HepG2 (cell line): ENCODE data around the gene IL6R. TPM values are rescaled to one million over a fixed set of nuclear protein-coding genes. Genes with fewer than 3 reads are reported as not detected.

Experiments
- ATF7-NPFF ChIP-seq: sonication (generic); formaldehyde crosslinking; IDR thresholded peaks from 2 replicates; pipeline ENCODE4 v1.8.1; 2023; ENCODE audit warnings: mild to moderate bottlenecking, low read depth, missing genetic modification reagents, moderate library complexity
- CAMTA2 ChIP-seq: sonication (generic); formaldehyde crosslinking; IDR thresholded peaks from 2 replicates; pipeline ENCODE4 v1.4.0; 2020; ENCODE audit warnings: mild to moderate bottlenecking, missing genetic modification reagents, borderline replicate concordance
- CREM ChIP-seq, 2 experiments: sonication (generic) in 1 of 2; formaldehyde crosslinking in 1 of 2; IDR thresholded peaks; 2 replicates each; pipeline versions ENCODE4 v1.4.0 to v1.6.1; 2016 to 2020; ENCODE audit warnings: antibody characterized with exemption in 1 of 2, mild to moderate bottlenecking in 1 of 2, missing genetic modification reagents in 1 of 2
- E2F2 ChIP-seq: sonication (generic); formaldehyde crosslinking; IDR thresholded peaks from 2 replicates; pipeline ENCODE4 v1.4.0; 2020; ENCODE audit warnings: missing genetic modification reagents, borderline replicate concordance
- FOXA3 ChIP-seq: IDR thresholded peaks from 2 replicates; pipeline ENCODE4 v1.6.1; 2016; ENCODE audit warnings: missing genetic modification reagents, missing compliant biosample characterization
- FOXC1 ChIP-seq: sonication (generic); formaldehyde crosslinking; IDR thresholded peaks from 2 replicates; pipeline ENCODE4 v1.8.0; 2022; ENCODE audit warnings: mild to moderate bottlenecking, missing genetic modification reagents, borderline replicate concordance
- HDAC2 ChIP-seq: sonication (generic); formaldehyde crosslinking; IDR thresholded peaks from 2 replicates; pipeline ENCODE4 v1.4.0; 2020; ENCODE audit warnings: missing genetic modification reagents
- HMGXB4 ChIP-seq, 2 experiments: sonication (generic) in 1 of 2; formaldehyde crosslinking in 1 of 2; IDR thresholded peaks; 2 replicates each; pipeline versions ENCODE4 v1.4.0 to v1.6.1; 2018 to 2020; ENCODE audit warnings: missing genetic modification reagents in 2 of 2, borderline replicate concordance in 1 of 2, low read depth in 1 of 2, mild to moderate bottlenecking in 1 of 2, missing biosample characterization in 1 of 2
- IRF9 ChIP-seq: sonication (generic); formaldehyde crosslinking; IDR thresholded peaks from 2 replicates; pipeline ENCODE4 v1.8.0; 2022; ENCODE audit warnings: missing genetic modification reagents, mild to moderate bottlenecking, borderline replicate concordance
- KDM2A ChIP-seq: sonication (generic); formaldehyde crosslinking; IDR thresholded peaks from 2 replicates; pipeline ENCODE4 v1.4.0; 2020; ENCODE audit warnings: low read depth, missing genetic modification reagents, borderline replicate concordance
- NPAS2 ChIP-seq: sonication (generic); formaldehyde crosslinking; IDR thresholded peaks from 2 replicates; pipeline ENCODE4 v1.8.0; 2022; ENCODE audit warnings: mild to moderate bottlenecking, missing genetic modification reagents, borderline replicate concordance
- NR1H2 ChIP-seq: sonication (generic); formaldehyde crosslinking; IDR thresholded peaks from 2 replicates; pipeline ENCODE4 v1.8.1; 2022; ENCODE audit warnings: low read depth, missing genetic modification reagents, borderline replicate concordance
- PHB2 ChIP-seq: fragments of 450-650 bp; IDR thresholded peaks from 2 replicates; pipeline ENCODE4 v1.6.1; 2018; ENCODE audit not compliant: partially characterized antibody
- POGK ChIP-seq: sonication (generic); formaldehyde crosslinking; conservative IDR thresholded peaks from 2 replicates; pipeline ENCODE4 v1.8.0; 2022; ENCODE audit warnings: mild to moderate bottlenecking, moderate library complexity, missing genetic modification reagents
- SIN3B ChIP-seq: fragments of 150-350 bp; IDR thresholded peaks from 2 replicates; pipeline ENCODE4 v1.6.1; 2014; ENCODE audit warnings: low read length
- SIX4 ChIP-seq: sonication (generic); formaldehyde crosslinking; IDR thresholded peaks from 2 replicates; pipeline ENCODE4 v1.4.0; 2020; ENCODE audit warnings: missing genetic modification reagents
- SP4 ChIP-seq: sonication (generic); formaldehyde crosslinking; IDR thresholded peaks from 2 replicates; pipeline ENCODE4 v1.8.1; 2023; ENCODE audit warnings: mild to moderate bottlenecking, missing genetic modification reagents
- ZNF280B ChIP-seq: sonication (generic); formaldehyde crosslinking; IDR thresholded peaks from 2 replicates; pipeline ENCODE4 v1.5.0; 2020; ENCODE audit warnings: missing genetic modification reagents, mild to moderate bottlenecking, borderline replicate concordance
- ZNF354B ChIP-seq: sonication (generic); formaldehyde crosslinking; IDR thresholded peaks from 2 replicates; pipeline ENCODE4 v1.8.0; 2022; ENCODE audit warnings: mild to moderate bottlenecking, missing genetic modification reagents
- ZNF556 ChIP-seq: sonication (generic); formaldehyde crosslinking; IDR thresholded peaks from 2 replicates; pipeline ENCODE4 v1.4.0; 2020; ENCODE audit warnings: mild to moderate bottlenecking, missing genetic modification reagents, borderline replicate concordance
- ZNF792 ChIP-seq: IDR thresholded peaks from 2 replicates; pipeline ENCODE4 v1.6.1; 2016
- polyA plus RNA-seq, 8 experiments: library from polyadenylated mRNA; depleted of rRNA in 3 of 8; stranded (reverse) in 7 of 8; unstranded in 1 of 8; fragments of >200 nt; fragmentation: Illumina TruSeq in 4 of 8; extraction: Trizol in 4 of 8; gene quantifications; 2 replicates each; pipeline versions ENCODE4 v1.2.1 to v1.2.3, GENCODE V29; 2011 to 2016; ENCODE audit warnings: low read depth in 4 of 8, missing spikeins in 1 of 8, mixed read lengths in 1 of 8; ENCODE audit not compliant: insufficient read depth in 1 of 8
- total RNA-seq, 5 experiments: library from RNA; depleted of rRNA; stranded (reverse); fragments of >200 nt; fragmentation: Illumina TruSeq; extraction: Trizol; gene quantifications; 2 replicates each; pipeline ENCODE4 v1.2.3, GENCODE V29; 2016; ENCODE audit warnings: low read depth in 1 of 5

IL6R gene
- total and polyA plus RNA-seq, 2 of the 13 experiments (the other 11 are each of a cell fraction or from before 2014, with no cell fraction given) = 5.0 to 24.5 TPM

GRCh38 chr1:154404984-154405746 lies at the start of gene IL6R (continued):
- TF ChIP-seq IRF9 (CRISPR knock-in tag) (no peak), POGK (CRISPR knock-in tag) (peak; percentile 64; the same call in 1 of the 2 replicates), ATF7-NPFF (CRISPR knock-in tag) (no peak), FOXA3 (peak; percentile 74; the same call in 1 of the 2 replicates), ZNF556 (peak; percentile 87; the same call in 1 of the 2 replicates), NPAS2 (CRISPR knock-in tag) (no peak), HDAC2 (peak; percentile 63; the same call in 1 of the 2 replicates), SP4 (CRISPR knock-in tag) (peak; percentile 51; the same call in 1 of the 2 replicates), FOXC1 (CRISPR knock-in tag) (no peak), CAMTA2 (CRISPR knock-in tag) (no peak), HMGXB4 (CRISPR knock-in tag; IDR thresholded peaks at IDR 0.05; ENCODE audit: borderline replicate concordance in 1 of 2, low read depth in 1 of 2) (peak; percentile 51 to 85; a peak in 2 of 4 replicates), SIN3B (no peak), NR1H2 (no peak), CREM (IDR thresholded peaks at IDR 0.05) (no peak), CREM (CRISPR knock-in tag; IDR thresholded peaks at IDR 0.05) (no peak), ZNF280B (CRISPR knock-in tag) (no peak), SIX4 (CRISPR knock-in tag) (no peak), ZNF354B (CRISPR knock-in tag) (no peak), KDM2A (peak; percentile 83), E2F2 (CRISPR knock-in tag) (no peak), PHB2 (no peak), ZNF792 (CRISPR knock-in tag) (peak; percentile 77)
